AG10803 (cell line): Measurements from ENCODE around the gene ZC3H12C.

Source experiments
- DNase-seq: peaks from one replicate; pipeline ENCODE4 v3.0.0; 2010; ENCODE audit warnings: low read depth
- H3K4me3 ChIP-seq: 2 replicates; pipeline ENCODE4 v1.5.1; 2011; ENCODE audit warnings: mild to moderate bottlenecking, low read length, control low read depth
- TF ChIP-seq, protein P1 (sequence below): conservative IDR thresholded peaks from 2 replicates; pipeline ENCODE4 v1.5.1; 2011; ENCODE audit warnings: mild to moderate bottlenecking, low read length, control low read depth, inconsistent platforms

The ZC3H12C gene

DNA sequence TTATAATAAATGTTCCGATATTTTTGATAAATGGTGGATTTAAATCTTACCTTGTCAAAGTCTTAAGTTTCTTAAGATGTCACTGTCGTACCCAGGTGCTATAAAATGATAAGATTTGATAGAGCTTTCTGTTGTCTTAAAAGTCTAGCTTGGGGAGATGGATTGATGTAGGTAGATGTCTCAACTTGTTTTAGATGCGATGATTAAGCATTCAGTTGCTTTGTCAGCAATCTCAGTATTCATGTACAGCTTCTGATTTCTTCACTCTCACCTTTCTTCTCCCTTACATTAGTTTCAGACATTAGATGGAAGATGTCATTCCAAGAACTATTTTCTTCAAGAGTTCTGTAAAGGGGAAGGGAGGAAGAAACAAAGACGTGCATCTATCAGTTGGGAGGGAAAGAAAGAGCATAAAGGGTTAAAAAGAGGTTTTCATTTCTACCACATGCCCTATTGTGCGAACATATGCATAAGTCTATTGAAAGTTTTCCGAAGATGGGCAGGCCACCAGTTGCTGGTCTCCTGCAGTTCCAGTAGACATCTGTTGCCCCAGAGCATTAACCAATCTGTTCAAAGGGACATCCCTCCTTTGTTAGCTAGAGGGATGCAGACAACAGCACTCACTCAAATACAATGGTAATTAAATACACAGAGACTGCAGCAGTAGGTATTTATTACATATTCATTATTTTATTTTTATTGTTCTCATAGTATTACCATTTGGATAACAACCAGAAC is 38.4 kb downstream of the ZC3H12C start:
- H3K4me3 ChIP-seq, result no peak overlapping the region
- no peak for DNase-seq

DNA sequence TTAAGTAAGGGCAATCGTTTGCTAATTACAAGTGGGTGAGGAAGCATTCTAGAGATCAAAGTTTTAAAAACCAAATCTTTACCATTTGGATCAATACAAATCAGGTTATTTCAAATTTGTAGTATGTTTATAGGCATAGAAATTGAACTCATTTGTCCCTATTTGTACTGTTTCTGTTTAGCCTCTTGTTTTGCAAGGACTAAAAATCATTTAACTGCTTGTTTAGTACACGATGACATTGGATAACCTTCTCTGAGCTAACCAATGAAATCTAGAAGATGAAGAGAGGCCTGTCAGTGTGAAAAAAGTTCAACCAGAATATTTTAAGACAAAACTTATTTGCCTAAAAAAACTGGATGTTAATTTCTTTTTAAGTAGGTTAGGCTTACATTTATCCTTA is 40.0 kb downstream of the ZC3H12C start:
- no peak overlapping the region for H3K4me3 ChIP-seq
- DNase-seq, result no peak
- TF ChIP-seq, protein P1, sequence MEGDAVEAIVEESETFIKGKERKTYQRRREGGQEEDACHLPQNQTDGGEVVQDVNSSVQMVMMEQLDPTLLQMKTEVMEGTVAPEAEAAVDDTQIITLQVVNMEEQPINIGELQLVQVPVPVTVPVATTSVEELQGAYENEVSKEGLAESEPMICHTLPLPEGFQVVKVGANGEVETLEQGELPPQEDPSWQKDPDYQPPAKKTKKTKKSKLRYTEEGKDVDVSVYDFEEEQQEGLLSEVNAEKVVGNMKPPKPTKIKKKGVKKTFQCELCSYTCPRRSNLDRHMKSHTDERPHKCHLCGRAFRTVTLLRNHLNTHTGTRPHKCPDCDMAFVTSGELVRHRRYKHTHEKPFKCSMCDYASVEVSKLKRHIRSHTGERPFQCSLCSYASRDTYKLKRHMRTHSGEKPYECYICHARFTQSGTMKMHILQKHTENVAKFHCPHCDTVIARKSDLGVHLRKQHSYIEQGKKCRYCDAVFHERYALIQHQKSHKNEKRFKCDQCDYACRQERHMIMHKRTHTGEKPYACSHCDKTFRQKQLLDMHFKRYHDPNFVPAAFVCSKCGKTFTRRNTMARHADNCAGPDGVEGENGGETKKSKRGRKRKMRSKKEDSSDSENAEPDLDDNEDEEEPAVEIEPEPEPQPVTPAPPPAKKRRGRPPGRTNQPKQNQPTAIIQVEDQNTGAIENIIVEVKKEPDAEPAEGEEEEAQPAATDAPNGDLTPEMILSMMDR, result no peak

More for the DNA sequence above, 38.4 kb downstream of the ZC3H12C start:
- TF ChIP-seq, protein P1, result no peak

DNA sequence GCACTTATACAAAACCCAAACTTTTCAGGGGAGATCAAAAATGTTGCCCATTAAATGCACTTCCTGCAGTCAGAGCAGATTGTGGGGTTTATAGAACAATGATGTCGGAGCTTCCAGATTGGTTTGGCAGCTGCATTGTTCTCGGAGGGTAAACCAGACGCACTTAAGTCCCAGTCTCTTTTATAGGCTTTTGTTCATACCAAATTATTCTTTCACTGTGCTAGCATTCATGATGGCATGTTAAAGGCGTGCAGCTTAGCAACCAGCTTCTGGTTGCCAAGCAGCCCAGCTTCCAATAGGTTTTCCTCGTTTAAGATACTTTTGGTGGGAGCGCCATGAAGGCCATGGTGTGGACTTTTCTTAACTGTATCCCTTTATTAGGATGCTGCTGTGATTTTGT is 40.9 kb downstream of the ZC3H12C start:
- H3K4me3 ChIP-seq, result no peak overlapping the region
- TF ChIP-seq, protein P1, result no peak
- no peak for DNase-seq

DNA sequence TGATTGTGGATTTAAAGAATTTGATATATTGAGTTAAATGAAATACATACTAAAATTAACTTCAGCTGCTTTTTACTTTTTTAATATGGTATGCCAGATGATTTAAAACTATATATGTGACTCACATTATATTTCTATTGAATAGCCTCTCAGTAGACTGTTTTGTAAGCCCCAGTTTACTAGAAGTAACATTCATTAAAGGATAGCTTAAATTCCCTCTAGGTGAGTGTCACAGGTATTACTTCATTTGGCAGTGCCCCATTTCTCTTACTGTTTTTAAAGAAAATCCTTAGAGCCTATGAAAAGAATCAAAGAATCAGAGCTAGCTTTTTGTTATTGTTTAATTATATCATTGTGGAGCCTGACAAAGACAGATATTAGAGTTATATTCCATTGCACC is 48.6 kb downstream of the ZC3H12C start:
- H3K4me3 ChIP-seq, result no peak overlapping the region
- DNase-seq, result no peak
- TF ChIP-seq, protein P1, result no peak

DNA sequence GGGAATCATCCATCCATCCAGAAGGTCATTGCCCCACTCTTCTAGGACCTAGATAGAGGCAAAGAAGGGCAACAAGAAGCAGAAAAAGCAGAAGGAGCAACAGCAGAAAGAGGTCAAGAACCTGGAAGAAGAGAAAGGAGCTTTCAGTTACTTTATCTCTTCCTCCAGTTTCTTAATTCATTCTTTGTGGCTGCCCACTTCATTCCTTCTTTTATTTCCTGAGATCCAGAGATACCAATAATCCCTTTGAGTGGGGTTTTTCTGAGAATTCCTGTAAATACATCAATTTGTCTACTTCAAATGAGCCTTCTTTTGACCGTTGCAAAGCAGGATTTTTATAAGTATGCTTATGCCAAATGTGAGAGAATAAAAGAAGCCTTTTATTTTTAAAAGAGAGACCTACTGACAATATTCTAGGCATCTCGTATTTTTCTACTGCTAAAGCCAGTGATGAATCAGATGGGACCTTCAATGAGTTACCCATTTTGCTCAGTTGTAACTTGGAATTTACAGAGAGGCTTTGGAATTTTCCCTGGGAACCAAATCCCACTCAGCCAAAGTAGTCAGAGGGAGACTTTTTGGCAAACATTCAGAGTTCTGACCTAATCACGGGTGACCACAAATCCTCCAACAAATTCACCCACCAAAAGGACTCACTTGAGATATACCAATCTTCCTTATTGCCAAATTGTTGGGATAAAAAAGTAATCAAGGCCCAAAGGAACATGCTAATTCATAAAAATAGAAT is 54.9 kb downstream of the ZC3H12C start:
- TF ChIP-seq, protein P1, result no peak
- DNase-seq, result peak; percentile 77
- H3K4me3 ChIP-seq, result no peak overlapping the region

DNA sequence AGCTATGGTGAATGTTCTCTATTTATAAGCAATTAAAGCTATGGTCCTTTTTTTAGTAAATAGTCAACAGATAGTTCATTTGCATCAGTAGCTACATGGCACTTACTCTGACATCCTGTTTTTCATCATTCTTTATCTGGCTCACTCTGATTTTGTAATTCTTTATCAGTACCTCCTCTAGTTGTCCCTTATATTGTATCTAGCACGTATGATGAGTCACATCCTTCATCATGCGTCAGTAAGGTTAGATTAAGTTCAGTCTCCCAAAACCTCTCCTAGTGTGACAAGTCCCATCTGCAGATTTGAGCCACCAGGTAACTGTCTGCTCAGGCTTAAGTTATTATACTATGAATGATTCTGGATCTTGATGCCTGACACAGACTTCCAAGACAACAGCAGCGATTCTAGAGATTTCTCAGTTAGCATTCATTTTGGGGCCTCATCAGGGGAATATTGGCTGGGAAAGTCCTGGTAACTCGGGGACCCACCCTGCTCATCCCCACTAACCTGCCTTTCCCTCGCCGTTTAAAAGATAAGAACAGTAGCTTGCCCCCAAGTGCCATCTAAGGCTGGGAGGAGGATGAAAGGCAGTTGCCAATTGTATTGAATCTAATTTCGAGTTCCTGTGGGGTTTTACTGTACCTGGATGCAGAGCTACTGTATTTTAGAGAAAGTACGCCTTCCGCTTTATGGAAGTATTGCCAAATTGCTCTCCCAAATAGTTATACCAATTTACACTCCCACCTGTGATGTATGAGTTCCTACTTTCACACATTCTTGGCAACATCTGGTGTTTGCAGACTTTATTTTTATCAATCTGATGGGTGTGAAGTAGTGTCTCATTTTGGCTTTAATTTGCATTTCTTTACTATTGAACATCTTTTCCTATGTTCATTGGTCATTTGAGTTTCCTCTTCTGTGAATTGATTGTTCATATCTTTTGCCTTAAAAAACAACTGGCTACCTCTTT is 55.9 kb downstream of the ZC3H12C start:
- no peak overlapping the region for H3K4me3 ChIP-seq
- TF ChIP-seq, protein P1, result no peak
- peak; percentile 34 for DNase-seq
